ENCODE results near the gene TSR3.
A peak's percentile ranks its signal among the peaks of the same experiment; 100 is the strongest.

TSR3 gene

DNA sequence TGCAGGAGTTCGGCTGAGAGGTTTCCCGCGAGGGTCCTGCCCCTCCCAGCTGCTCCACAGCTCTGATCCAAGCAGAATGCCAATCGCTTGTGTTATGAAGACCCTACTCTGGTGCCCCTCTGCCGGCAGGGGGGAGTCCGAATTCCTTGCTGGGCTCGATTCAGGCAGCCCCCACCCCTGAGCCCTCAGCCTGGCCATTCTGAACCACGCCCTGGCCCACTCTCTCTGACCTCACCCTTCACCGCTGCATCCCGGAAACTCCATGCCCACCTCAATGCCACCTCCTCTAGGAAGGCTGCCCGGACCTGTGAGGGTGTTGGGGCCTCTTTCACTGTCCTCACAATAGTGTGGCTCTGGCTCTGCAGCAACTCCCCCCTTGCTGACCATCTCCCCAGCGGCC is 50.1 kb downstream of the TSR3 start:
- TF ChIP-seq, protein P1, sequence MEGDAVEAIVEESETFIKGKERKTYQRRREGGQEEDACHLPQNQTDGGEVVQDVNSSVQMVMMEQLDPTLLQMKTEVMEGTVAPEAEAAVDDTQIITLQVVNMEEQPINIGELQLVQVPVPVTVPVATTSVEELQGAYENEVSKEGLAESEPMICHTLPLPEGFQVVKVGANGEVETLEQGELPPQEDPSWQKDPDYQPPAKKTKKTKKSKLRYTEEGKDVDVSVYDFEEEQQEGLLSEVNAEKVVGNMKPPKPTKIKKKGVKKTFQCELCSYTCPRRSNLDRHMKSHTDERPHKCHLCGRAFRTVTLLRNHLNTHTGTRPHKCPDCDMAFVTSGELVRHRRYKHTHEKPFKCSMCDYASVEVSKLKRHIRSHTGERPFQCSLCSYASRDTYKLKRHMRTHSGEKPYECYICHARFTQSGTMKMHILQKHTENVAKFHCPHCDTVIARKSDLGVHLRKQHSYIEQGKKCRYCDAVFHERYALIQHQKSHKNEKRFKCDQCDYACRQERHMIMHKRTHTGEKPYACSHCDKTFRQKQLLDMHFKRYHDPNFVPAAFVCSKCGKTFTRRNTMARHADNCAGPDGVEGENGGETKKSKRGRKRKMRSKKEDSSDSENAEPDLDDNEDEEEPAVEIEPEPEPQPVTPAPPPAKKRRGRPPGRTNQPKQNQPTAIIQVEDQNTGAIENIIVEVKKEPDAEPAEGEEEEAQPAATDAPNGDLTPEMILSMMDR (IDR thresholded peaks at IDR 0.05; ENCODE audit: low read depth, low read length) = no peak
- TF ChIP-seq MAX (IDR thresholded peaks at IDR 0.05; ENCODE audit: low read depth, low read length) (no peak), MYC (IDR thresholded peaks at IDR 0.05; ENCODE audit: low read depth, low read length) (no peak), POLR2A (IDR thresholded peaks at IDR 0.05; ENCODE audit: extremely low read depth, insufficient read length) (no peak)
- DNase-seq (ENCODE audit: low read depth) = no peak

GRCh38 chr16:1300664-1301476 is 50.8 kb downstream of the TSR3 start:
- no peak for TF ChIP-seq MYC (IDR thresholded peaks at IDR 0.05; ENCODE audit: low read depth, low read length)
- TF ChIP-seq, protein P1 (IDR thresholded peaks at IDR 0.05; ENCODE audit: low read depth, low read length) = peak; percentile 66
- peak; percentile 59 for DNase-seq (ENCODE audit: low read depth)
- no peak overlapping the region for H3K4me3 ChIP-seq (ENCODE audit: low read depth, low read length)

More for the DNA sequence above, 50.1 kb downstream of the TSR3 start:
- no peak overlapping the region for H3K4me3 ChIP-seq (ENCODE audit: low read depth, low read length)

DNA sequence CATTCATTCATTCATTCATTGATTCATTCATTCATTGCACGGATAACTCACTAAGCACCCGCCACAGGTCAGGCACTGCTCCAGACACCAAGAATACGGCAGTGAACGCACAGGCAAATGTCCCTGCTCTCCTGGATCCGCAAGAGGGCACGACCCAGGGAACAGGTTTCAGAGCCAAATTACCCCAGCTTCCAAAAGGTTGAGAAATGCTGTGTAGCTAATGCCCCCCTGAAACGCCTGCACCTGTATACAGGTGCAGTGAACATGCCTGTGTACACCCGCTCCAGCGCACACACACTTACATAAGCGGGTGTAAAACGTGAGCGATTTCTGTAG is 51.8 kb downstream of the TSR3 start:
- TF ChIP-seq, protein P1 (IDR thresholded peaks at IDR 0.05; ENCODE audit: low read depth, low read length) = no peak
- TF ChIP-seq POLR2A (IDR thresholded peaks at IDR 0.05; ENCODE audit: extremely low read depth, insufficient read length) (no peak), MAX (IDR thresholded peaks at IDR 0.05; ENCODE audit: low read depth, low read length) (no peak), MYC (IDR thresholded peaks at IDR 0.05; ENCODE audit: low read depth, low read length) (no peak)
- DNase-seq (ENCODE audit: low read depth) = no peak
- H3K4me3 ChIP-seq (ENCODE audit: low read depth, low read length) = no peak overlapping the region

All from NB4 (cell line).